Measurements from ENCODE around the gene STIP1. TPM values are rescaled to one million over a fixed set of nuclear protein-coding genes. Genes with fewer than 3 reads are reported as not detected.
"Not testable (repeated sequence)": the region's sequence is repeated elsewhere in the genome, so short reads cannot be mapped to it uniquely, and the experiment has no call there.

STIP1 gene
- total RNA-seq, 1 experiment from 2014 or later = 171 TPM

DNA sequence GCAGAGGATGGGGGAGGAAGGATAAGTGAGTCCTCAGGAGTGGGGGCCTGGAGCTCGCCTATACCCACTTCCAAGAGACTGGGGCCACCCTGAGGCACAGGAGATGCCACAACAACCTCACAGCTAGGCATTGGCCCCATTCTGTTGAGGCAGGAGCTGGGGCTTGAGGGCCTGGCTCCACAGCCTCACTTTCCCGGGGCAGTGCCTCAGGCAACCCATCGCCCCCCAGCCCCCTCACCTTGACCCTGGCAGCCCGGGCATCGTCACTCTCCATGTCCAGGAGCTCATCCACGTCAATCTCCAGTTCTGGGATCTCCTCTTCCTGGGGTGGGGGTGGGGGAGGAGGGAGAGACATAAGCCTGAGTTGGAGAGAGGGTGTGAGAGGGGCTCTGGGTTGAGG lies 59.0 kb downstream of the STIP1 start:
- BruUV-seq (replicated peaks) = no TSS peak
- DNase-seq (ENCODE audit: unreplicated experiment) = no peak
- intact Hi-C loops (cut with micrococcal nuclease) = no loop called here
- Mint-ChIP-seq H3K4me1 (ENCODE audit: insufficient read depth, unreplicated experiment) (peaks cover 20% of the 10 kb centered on the region), H3K36me3 (ENCODE audit: insufficient read depth, unreplicated experiment) (peaks cover 31% of the 10 kb centered on the region), H3K9me3 (ENCODE audit: unreplicated experiment) (no peaks in the 10 kb centered on the region), H3K27me3 (ENCODE audit: insufficient read depth, unreplicated experiment) (no peaks in the 10 kb centered on the region), H3K27ac (ENCODE audit: low read depth, unreplicated experiment) (peak overlapping the region; percentile 69), H3K4me3 (ENCODE audit: unreplicated experiment) (peak overlapping the region; percentile 93)
- TF ChIP-seq, protein P1, sequence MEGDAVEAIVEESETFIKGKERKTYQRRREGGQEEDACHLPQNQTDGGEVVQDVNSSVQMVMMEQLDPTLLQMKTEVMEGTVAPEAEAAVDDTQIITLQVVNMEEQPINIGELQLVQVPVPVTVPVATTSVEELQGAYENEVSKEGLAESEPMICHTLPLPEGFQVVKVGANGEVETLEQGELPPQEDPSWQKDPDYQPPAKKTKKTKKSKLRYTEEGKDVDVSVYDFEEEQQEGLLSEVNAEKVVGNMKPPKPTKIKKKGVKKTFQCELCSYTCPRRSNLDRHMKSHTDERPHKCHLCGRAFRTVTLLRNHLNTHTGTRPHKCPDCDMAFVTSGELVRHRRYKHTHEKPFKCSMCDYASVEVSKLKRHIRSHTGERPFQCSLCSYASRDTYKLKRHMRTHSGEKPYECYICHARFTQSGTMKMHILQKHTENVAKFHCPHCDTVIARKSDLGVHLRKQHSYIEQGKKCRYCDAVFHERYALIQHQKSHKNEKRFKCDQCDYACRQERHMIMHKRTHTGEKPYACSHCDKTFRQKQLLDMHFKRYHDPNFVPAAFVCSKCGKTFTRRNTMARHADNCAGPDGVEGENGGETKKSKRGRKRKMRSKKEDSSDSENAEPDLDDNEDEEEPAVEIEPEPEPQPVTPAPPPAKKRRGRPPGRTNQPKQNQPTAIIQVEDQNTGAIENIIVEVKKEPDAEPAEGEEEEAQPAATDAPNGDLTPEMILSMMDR (IDR thresholded peaks at IDR 0.05; ENCODE audit: unreplicated experiment) = no peak
- ChIA-PET POLR2A (interaction anchor here (0.6 to 10.8 kb wide), 22 partner anchors 11 to 1698 kb away, joined by 3 to 122 read pairs (median 9); partner anchors contain the start of genes AHNAK, BAD, CATSPERZ and DNAJC4), CTCF (interaction anchor here (0.6 to 3.1 kb wide), 10 partner anchors 9 to 311 kb away, joined by 3 to 27 read pairs (median 4); partner anchors contain the start of genes CATSPERZ, ESRRA and FERMT3)

GRCh38 chr11:64245401-64245796 lies 59.4 kb downstream of the STIP1 start:
- intact Hi-C loops (cut with micrococcal nuclease) = no loop called here
- peak overlapping the region; percentile 93 for H3K4me3 Mint-ChIP-seq (ENCODE audit: unreplicated experiment)
- DNase-seq (ENCODE audit: unreplicated experiment) = peak; percentile 53
- no TSS peak for BruUV-seq (replicated peaks)
- peaks cover 16% of the 10 kb centered on the region for H3K4me1 Mint-ChIP-seq (ENCODE audit: insufficient read depth, unreplicated experiment)
- peaks cover 27% of the 10 kb centered on the region for H3K36me3 Mint-ChIP-seq (ENCODE audit: insufficient read depth, unreplicated experiment)
- H3K27ac Mint-ChIP-seq (ENCODE audit: low read depth, unreplicated experiment) = peak overlapping the region; percentile 69
- CTCF ChIA-PET = interaction anchor here (0.6 to 3.1 kb wide), 11 partner anchors 10 to 404 kb away, joined by 3 to 27 read pairs (median 4); partner anchors contain the start of genes CATSPERZ, ESRRA and FERMT3
- POLR2A ChIA-PET = interaction anchor here (0.6 to 10.8 kb wide), 22 partner anchors 11 to 1698 kb away, joined by 3 to 122 read pairs (median 6); partner anchors contain the start of genes AHNAK, BAD, CATSPERZ and DNAJC4
- no peaks in the 10 kb centered on the region for H3K9me3 Mint-ChIP-seq (ENCODE audit: unreplicated experiment)
- H3K27me3 Mint-ChIP-seq (ENCODE audit: insufficient read depth, unreplicated experiment) = no peaks in the 10 kb centered on the region
- TF ChIP-seq, protein P1 (IDR thresholded peaks at IDR 0.05; ENCODE audit: unreplicated experiment) = no peak

DNA sequence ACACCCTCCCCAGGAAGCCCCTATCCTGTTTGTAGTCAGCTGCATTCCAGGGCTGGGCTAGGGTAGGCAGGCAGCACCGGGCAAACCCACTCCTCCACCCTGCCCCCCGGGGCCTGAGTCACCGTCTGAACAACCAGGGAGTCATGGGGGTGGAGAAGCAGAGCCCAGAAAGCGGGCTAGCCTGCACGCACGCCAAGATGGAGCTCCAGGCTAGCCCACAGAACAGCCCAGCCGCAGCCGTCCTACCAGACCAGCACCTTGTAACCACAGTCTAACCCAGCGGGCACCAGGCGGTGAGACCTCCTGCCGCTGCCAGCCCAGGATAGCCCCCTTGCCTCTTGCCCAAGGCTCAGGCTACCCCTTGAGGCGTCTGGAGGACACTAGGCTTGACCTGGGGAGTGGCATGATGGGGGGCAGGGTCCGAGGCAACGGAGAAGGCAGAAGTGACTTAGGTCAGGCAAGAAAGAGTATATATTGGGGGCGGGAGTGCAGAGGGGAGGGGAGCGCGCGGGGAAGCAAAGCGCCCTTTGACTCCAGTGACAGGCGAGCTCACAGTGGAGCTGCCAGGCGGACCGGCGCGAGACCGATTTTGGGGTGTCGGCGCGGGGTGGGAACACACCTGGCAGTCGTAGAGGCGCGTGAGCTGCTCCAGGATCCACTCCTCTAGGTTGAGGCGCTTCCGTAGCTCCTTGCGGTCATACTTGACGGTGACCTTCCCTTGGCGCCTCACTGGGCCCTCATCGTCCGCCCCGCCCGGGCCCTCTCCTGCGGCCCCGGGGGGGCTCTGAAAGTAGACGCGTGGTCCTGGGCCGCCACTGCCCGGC lies 60.0 kb downstream of the STIP1 start:
- CTCF ChIA-PET = interaction anchor here (0.6 to 3.1 kb wide), 12 partner anchors 10 to 404 kb away, joined by 3 to 27 read pairs (median 3); partner anchors contain the start of genes CATSPERZ and ESRRA
- peak overlapping the region; percentile 93 for H3K4me3 Mint-ChIP-seq (ENCODE audit: unreplicated experiment)
- peak; percentile 97 for DNase-seq (ENCODE audit: unreplicated experiment)
- BruUV-seq (replicated peaks) = TSS peak; percentile 45
- H3K27ac Mint-ChIP-seq (ENCODE audit: low read depth, unreplicated experiment) = peak overlapping the region; percentile 69
- H3K4me1 Mint-ChIP-seq (ENCODE audit: insufficient read depth, unreplicated experiment) = peaks cover 15% of the 10 kb centered on the region
- no peaks in the 10 kb centered on the region for H3K27me3 Mint-ChIP-seq (ENCODE audit: insufficient read depth, unreplicated experiment)
- peaks cover 27% of the 10 kb centered on the region for H3K36me3 Mint-ChIP-seq (ENCODE audit: insufficient read depth, unreplicated experiment)
- intact Hi-C loops (cut with micrococcal nuclease) = loop anchor here (2.0 kb wide), 1 partner anchor 59 kb away; the partner anchor contains the start of gene ESRRA
- no peaks in the 10 kb centered on the region for H3K9me3 Mint-ChIP-seq (ENCODE audit: unreplicated experiment)
- TF ChIP-seq, protein P1 (IDR thresholded peaks at IDR 0.05; ENCODE audit: unreplicated experiment) = no peak
- POLR2A ChIA-PET = interaction anchor here (0.6 to 10.8 kb wide), 23 partner anchors 8 to 1699 kb away, joined by 3 to 122 read pairs (median 7); partner anchors contain the start of genes AHNAK, BAD, CATSPERZ and DNAJC4

DNA sequence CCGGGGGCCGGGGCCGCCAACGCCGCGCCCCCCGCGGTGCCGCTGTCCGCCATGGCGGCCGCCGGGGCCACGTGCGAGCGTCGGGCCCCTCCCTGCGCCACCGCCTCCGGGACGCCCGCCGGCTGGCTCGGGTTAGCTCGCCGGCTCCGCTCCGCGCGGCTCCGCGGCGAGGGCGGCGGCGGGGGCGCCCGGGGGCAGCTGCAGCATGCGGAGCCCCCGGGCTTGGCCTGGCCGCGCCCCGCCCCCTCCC lies 60.6 kb downstream of the STIP1 start:
- Mint-ChIP-seq H3K4me1 (ENCODE audit: insufficient read depth, unreplicated experiment) (peaks cover 15% of the 10 kb centered on the region), H3K36me3 (ENCODE audit: insufficient read depth, unreplicated experiment) (peaks cover 27% of the 10 kb centered on the region), H3K4me3 (ENCODE audit: unreplicated experiment) (peak overlapping the region; percentile 93), H3K27ac (ENCODE audit: low read depth, unreplicated experiment) (peak overlapping the region; percentile 63)
- H3K27me3 Mint-ChIP-seq (ENCODE audit: insufficient read depth, unreplicated experiment); H3K9me3 Mint-ChIP-seq (ENCODE audit: unreplicated experiment); DNase-seq (ENCODE audit: unreplicated experiment); BruUV-seq (replicated peaks): not testable (repeated sequence)
- intact Hi-C loops (cut with micrococcal nuclease) = loop anchor here (2.0 kb wide), 1 partner anchor 58 kb away; the partner anchor contains the start of gene ESRRA
- POLR2A ChIA-PET = interaction anchor here (0.9 to 10.8 kb wide), 18 partner anchors 8 to 1699 kb away, joined by 3 to 122 read pairs (median 10); partner anchors contain the start of genes AHNAK, BAD, CATSPERZ and DNAJC4
- CTCF ChIA-PET = interaction anchor here (0.6 to 1.6 kb wide), 3 partner anchors 22 to 108 kb away, joined by 3 to 4 read pairs (median 3); no protein-coding TSS in a partner anchor

Measured in MCF 10A (cell line).